HL-60 (cell line): ENCODE data around the gene TOGARAM2.

Experiments
- DNase-seq, 2 experiments: peaks; one replicate each; pipeline ENCODE4 v3.0.0-alpha.2; 2010 to 2020; ENCODE audit warnings: low read depth in 1 of 2, low spot score in 1 of 2
- H3K27ac ChIP-seq: fragments of 250-450 bp; sonication (Bioruptor Pico); replicated peaks from 2 replicates; pipeline ENCODE4 v1.5.1; 2020; ENCODE audit warnings: mild to moderate bottlenecking, moderate library complexity
- H3K27me3 ChIP-seq: fragments of 250-450 bp; sonication (Bioruptor Pico); 2 replicates; pipeline ENCODE4 v1.5.1; 2021; ENCODE audit warnings: mild to moderate bottlenecking, moderate library complexity; ENCODE audit not compliant: insufficient read depth, poor library complexity, severe bottlenecking
- H3K4me3 ChIP-seq: replicated peaks from 2 replicates; pipeline ENCODE4 v1.5.1; 2011; ENCODE audit warnings: mild to moderate bottlenecking, control low read depth, low read length; ENCODE audit not compliant: insufficient read depth
- CTCF ChIP-seq: IDR thresholded peaks from one replicate; pipeline ENCODE4 v1.5.1; 2011; ENCODE audit warnings: low read length, control low read depth, inconsistent platforms; ENCODE audit not compliant: insufficient read depth
- GABPA ChIP-seq: IDR thresholded peaks from 2 replicates; pipeline ENCODE4 v1.6.1; 2012; ENCODE audit warnings: low read depth
- POLR2AphosphoS5 ChIP-seq: IDR thresholded peaks from 2 replicates; pipeline ENCODE4 v1.6.1; 2012; ENCODE audit warnings: low read depth
- REST ChIP-seq: IDR thresholded peaks from 2 replicates; pipeline ENCODE4 v1.6.1; 2012; ENCODE audit warnings: low read depth; ENCODE audit not compliant: insufficient replicate concordance
- SPI1 ChIP-seq: IDR thresholded peaks from 2 replicates; pipeline ENCODE4 v1.6.1; 2012; ENCODE audit warnings: low read depth, mild to moderate bottlenecking, borderline replicate concordance

TOGARAM2 gene

DNA sequence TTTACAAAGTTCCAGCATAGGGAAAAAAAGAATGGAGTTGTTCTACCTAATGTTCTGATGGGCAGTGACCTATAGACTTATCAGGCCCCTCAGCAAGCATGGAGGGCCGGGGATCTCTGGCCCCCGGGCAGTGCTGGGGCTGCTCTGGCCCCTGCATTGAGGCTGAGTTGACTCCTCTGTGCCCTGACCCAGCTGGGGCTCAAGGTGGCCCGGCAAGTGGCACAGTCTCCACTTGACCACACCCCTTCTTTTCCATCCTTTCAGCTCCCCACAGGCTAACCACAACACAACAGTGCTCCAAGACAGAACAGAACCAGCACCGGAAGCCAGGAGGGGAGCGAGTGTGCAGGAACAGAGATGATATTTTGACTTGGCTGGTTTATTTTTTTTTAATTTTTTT is 19.9 kb downstream of the TOGARAM2 start:
- H3K27ac ChIP-seq, result peak overlapping the region; percentile 30
- no peak overlapping the region for H3K4me3 ChIP-seq
- TF ChIP-seq REST (no peak), SPI1 (no peak), POLR2AphosphoS5 (no peak), GABPA (no peak), CTCF (no peak)
- H3K27me3 ChIP-seq, result no peaks in the 10 kb centered on the region
- DNase-seq, result no peak

GRCh38 chr2:29001806-29002205 is 20.7 kb downstream of the TOGARAM2 start:
- Histone ChIP-seq H3K4me3 (no peak overlapping the region), H3K27ac (no peak overlapping the region), H3K27me3 (no peaks in the 10 kb centered on the region)
- no peak for TF ChIP-seq SPI1
- TF ChIP-seq REST, result no peak
- no peak for DNase-seq

DNA sequence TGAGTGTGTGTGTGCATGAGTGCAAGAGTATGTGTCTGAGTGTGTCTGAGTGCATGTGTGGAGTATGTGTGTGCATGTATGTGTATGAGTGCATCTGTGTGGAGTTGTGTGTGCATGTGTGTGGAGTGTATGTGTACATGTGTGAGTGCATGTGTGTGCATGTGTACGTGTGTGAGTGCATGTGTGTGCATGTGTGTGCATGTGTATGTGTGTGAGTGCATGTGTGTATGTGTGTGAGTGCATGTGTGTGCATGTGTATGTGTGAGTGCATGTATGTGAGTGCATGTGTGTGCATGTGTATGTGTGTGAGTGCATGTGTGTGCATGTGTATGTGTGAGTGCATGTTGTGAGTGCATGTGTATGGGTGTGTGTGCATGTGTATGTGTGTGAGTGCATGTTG is 23.7 kb downstream of the TOGARAM2 start:
- no peak overlapping the region for H3K4me3 ChIP-seq

More for the DNA sequence above, 23.7 kb downstream of the TOGARAM2 start:
- DNase-seq, result no peak
- TF ChIP-seq SPI1 (no peak), REST (no peak), GABPA (no peak), CTCF (no peak), POLR2AphosphoS5 (no peak)
- H3K27ac ChIP-seq, result no peak overlapping the region
- no peaks in the 10 kb centered on the region for H3K27me3 ChIP-seq
